Gastrocnemius medialis (tissue), 4 donors: Measurements from ENCODE around the gene IL9. TPM values are rescaled to one million over a fixed set of nuclear protein-coding genes. Genes with fewer than 3 reads are reported as not detected.

Source experiments
- ATAC-seq, 2 donors: fragments of 150-250 bp; one replicate each; pipeline ENCODE4 v1.9.1; 2016
- DNase-seq, 2 donors: peaks; one replicate each; pipeline ENCODE4 v3.0.0-alpha.2; 2019
- H3K27ac ChIP-seq, 4 donors: fragments of 200-600 bp; sonication (generic); 1 replicate in 1 of 4; 2 replicates in 3 of 4; pipeline ENCODE4 v1.5.1; 2016 to 2018; ENCODE audit warnings: mild to moderate bottlenecking in 2 of 4, moderate library complexity in 1 of 4
- H3K27me3 ChIP-seq, 3 donors: fragments of 200-600 bp; sonication (generic) in 2 of 3; 1 replicate in 1 of 3; 2 replicates in 2 of 3; pipeline versions ENCODE4 v1.5.1 to v1.6.0; 2016 to 2019; ENCODE audit warnings: mild to moderate bottlenecking in 1 of 3, moderate library complexity in 1 of 3
- H3K36me3 ChIP-seq, 2 donors: fragments of 200-600 bp; sonication (generic) in 1 of 2; one replicate each; pipeline ENCODE4 v1.5.1; 2017 to 2018
- H3K4me1 ChIP-seq, 2 donors: fragments of 200-600 bp; sonication (generic) in 1 of 2; one replicate each; pipeline ENCODE4 v1.5.1; 2016 to 2017; ENCODE audit warnings: mild to moderate bottlenecking in 2 of 2
- H3K4me3 ChIP-seq, 4 donors: fragments of 200-600 bp; sonication (generic) in 3 of 4; 1 replicate in 1 of 4; 2 replicates in 3 of 4; pipeline ENCODE4 v1.5.1; 2016 to 2019; ENCODE audit warnings: mild to moderate bottlenecking in 2 of 4
- H3K9me3 ChIP-seq, 3 donors: fragments of 200-600 bp; sonication (generic) in 2 of 3; 1 replicate in 1 of 3; 2 replicates in 2 of 3; pipeline ENCODE4 v1.5.1; 2016 to 2019
- CTCF ChIP-seq, 5 experiments: fragments of 450-650 bp in 3 of 5; fragments of 200-600 bp in 2 of 5; sonication (generic) in 2 of 5; IDR thresholded peaks in 4 of 5; conservative IDR thresholded peaks in 1 of 5; 1 replicate in 4 of 5; 2 replicates in 1 of 5; pipeline ENCODE4 v1.5.1; 2016 to 2019; ENCODE audit warnings: antibody characterized with exemption in 5 of 5, mild to moderate bottlenecking in 3 of 5, moderate library complexity in 3 of 5
- POLR2A ChIP-seq, 2 donors: fragments of 450-650 bp; IDR thresholded peaks; one replicate each; pipeline ENCODE4 v1.6.1; 2017; ENCODE audit warnings: antibody characterized with exemption in 2 of 2, mild to moderate bottlenecking in 2 of 2, moderate library complexity in 2 of 2
- in situ Hi-C, 4 donors: fragments of 200-750 bp; cut with MboI; loops; one replicate each; pipeline versions ENCODE4 v1.15.0 to v1.8.0; 2017; ENCODE audit warnings: low sequenced_read_pairs in 4 of 4
- intact Hi-C: fragments of 100-400 bp; cut with DNase I; formaldehyde crosslinking; loops from one replicate; pipeline ENCODE4 v1.15.1; 2023; ENCODE audit warnings: low total_unique reads
- total RNA-seq, 4 donors: library from RNA; depleted of rRNA; stranded (reverse); fragments of >200 nt; gene quantifications; one replicate each; pipeline versions ENCODE4 v1.1.0 to v1.2.3, GENCODE V29; 2016

IL9 gene
- total RNA-seq, 4 donors from 2014 or later, result not detected

DNA sequence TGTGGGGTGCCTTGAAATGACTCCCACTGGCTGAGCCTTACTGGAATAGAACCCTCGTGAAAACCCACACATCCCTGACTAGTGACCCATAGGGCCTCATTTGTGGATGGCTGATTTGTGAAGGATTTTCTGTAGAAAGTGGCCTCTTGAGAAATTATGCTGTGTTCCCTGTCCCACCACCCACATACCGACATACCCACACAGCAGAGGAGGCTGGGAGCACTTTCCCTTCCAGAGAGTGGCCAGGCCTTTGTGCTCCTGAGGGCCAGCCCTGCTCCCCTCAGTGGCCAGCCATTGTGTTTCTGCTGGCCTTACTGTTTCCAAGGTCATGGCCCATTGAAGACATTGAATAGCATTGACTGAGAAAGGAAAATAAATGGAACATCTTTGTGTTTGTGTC, 29.6 kb downstream of the IL9 start:
- Histone ChIP-seq H3K4me3 (no peak overlapping the region), H3K9me3 (no peaks in the 10 kb centered on the region), H3K27me3 (no peaks in the 10 kb centered on the region), H3K4me1 (no peaks in the 10 kb centered on the region), H3K27ac (no peak overlapping the region), H3K36me3 (no peaks in the 10 kb centered on the region)
- ATAC-seq (no peak), DNase-seq (no peak)
- no peak for TF ChIP-seq POLR2A (IDR thresholded peaks at IDR 0.05)
- no peak for TF ChIP-seq CTCF (IDR thresholded peaks at IDR 0.05 in 4 of 5, conservative IDR thresholded peaks at IDR 0.05 in 1 of 5)
- intact Hi-C loops (loop anchor here (10.0 kb wide), 1 partner anchor 1609 kb away; no protein-coding TSS in a partner anchor), in situ Hi-C loops (no loop called here)

DNA sequence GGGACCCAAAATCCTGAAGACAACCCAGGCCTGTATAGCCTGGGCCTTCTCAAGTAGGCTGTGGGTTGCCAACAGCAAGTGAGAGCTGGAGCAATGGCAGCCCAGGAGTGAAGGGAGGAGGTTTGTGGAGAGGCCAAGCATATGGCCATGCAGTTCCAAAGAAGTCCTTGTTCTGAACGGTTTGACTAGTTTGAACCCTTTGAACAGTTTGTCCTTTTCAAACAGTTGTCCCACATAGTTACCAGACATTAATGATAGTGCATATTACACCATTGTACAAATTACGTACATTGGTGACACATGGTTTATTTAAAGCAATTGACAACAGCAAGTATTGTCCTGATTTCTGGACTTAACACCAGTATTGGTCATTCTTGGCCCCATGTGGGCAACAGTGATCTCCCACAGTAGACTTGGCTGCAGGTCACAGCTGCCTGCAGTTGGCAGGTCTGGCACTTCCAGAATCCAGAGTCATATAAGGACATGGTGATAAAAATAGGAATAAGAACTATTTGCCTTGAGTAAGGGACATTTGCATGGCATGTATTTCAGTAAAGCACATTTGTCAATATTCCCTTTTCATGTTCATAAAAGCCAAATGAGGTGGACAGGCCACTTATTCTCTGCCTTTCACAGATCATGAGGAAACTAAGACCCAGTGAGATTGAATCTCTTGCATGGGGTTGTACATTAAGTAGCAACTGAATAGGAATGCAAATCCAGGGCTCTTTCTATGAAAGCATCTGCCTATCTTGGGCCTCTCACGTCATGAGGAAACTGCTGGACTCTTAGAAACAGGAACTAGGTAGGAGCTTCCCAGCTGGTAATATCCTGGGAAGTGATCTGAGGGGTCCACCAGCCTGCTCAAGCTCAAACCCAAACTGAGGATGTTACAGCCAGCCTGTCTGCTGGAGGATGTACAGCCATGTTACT, 30.9 kb downstream of the IL9 start:
- in situ Hi-C loops, result no loop called here
- ATAC-seq, result peak; percentile 75 to 88

GRCh38 chr5:135862744-135863143, 32.9 kb downstream of the IL9 start:
- no peak overlapping the region for H3K27ac ChIP-seq
- no peaks in the 10 kb centered on the region for H3K27me3 ChIP-seq
- in situ Hi-C loops, result no loop called here
- ATAC-seq (no peak), DNase-seq (no peak)
- H3K36me3 ChIP-seq, result no peaks in the 10 kb centered on the region
- no peaks in the 10 kb centered on the region for H3K4me1 ChIP-seq
- H3K9me3 ChIP-seq, result no peaks in the 10 kb centered on the region
- no peak for TF ChIP-seq CTCF (IDR thresholded peaks at IDR 0.05 in 4 of 5, conservative IDR thresholded peaks at IDR 0.05 in 1 of 5)
- TF ChIP-seq POLR2A (IDR thresholded peaks at IDR 0.05), result no peak
- H3K4me3 ChIP-seq, result no peak overlapping the region
- intact Hi-C loops, result loop anchor here (10.0 kb wide), 1 partner anchor 1612 kb away; no protein-coding TSS in a partner anchor

More for the DNA sequence above, 30.9 kb downstream of the IL9 start:
- Histone ChIP-seq H3K27ac (peak overlapping the region; percentile 40 to 69 (median 54)), H3K27me3 (no peaks in the 10 kb centered on the region), H3K4me3 (no peak overlapping the region), H3K36me3 (no peaks in the 10 kb centered on the region), H3K9me3 (no peaks in the 10 kb centered on the region), H3K4me1 (no peaks in the 10 kb centered on the region)
- intact Hi-C loops, result loop anchor here (10.0 kb wide), 1 partner anchor 1610 kb away; no protein-coding TSS in a partner anchor
- TF ChIP-seq CTCF (IDR thresholded peaks at IDR 0.05 in 4 of 5, conservative IDR thresholded peaks at IDR 0.05 in 1 of 5), result no peak
- no peak for TF ChIP-seq POLR2A (IDR thresholded peaks at IDR 0.05)
- DNase-seq, result peak; percentile 18 to 67

DNA sequence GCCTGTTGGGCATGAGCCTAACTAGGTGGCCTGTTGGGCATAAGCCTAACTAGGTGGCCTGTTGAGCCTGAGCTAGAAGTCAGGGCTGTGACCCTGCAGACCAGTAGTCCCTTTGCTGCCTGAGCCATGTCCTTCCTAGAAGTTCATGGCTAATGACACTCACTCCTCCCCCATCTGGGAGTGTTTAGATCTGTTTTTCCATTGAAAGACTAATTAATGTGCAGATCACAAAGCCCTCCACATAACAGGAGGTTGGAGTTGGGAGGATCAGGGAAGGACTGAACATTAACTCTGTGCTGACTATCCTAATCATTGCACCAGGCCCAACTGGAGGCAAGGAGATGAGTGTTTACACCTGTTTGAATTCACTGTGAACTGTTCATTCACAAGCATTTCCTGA, 33.6 kb downstream of the IL9 start:
- no peak overlapping the region for H3K4me3 ChIP-seq
- H3K36me3 ChIP-seq, result no peaks in the 10 kb centered on the region
- in situ Hi-C loops (no loop called here), intact Hi-C loops (loop anchor here (10.0 kb wide), 1 partner anchor 1613 kb away; no protein-coding TSS in a partner anchor)
- TF ChIP-seq CTCF (IDR thresholded peaks at IDR 0.05 in 4 of 5, conservative IDR thresholded peaks at IDR 0.05 in 1 of 5) (no peak), POLR2A (IDR thresholded peaks at IDR 0.05) (no peak)
- H3K9me3 ChIP-seq, result no peaks in the 10 kb centered on the region
- H3K27me3 ChIP-seq, result no peaks in the 10 kb centered on the region
- H3K27ac ChIP-seq, result no peak overlapping the region
- ATAC-seq (no peak), DNase-seq (no peak)
- no peaks in the 10 kb centered on the region for H3K4me1 ChIP-seq
